Keratinocyte (primary cell): ENCODE data around the gene NCL. TPM values are rescaled to one million over a fixed set of nuclear protein-coding genes. Genes with fewer than 3 reads are reported as not detected.

Experiments
- DNase-seq: peaks from one replicate; pipeline ENCODE4 v3.0.0-alpha.2; 2011; ENCODE audit warnings: low read depth, missing footprints, low spot score
- FAIRE-seq: peaks from 2 replicates; lab custom pipeline; 2011; peaks lifted over from hg19 to GRCh38; lab: Jason Lieb, UNC
- H2AFZ ChIP-seq: 2 replicates; pipeline ENCODE4 v1.6.0; 2012; ENCODE audit warnings: low read length, control low read depth, inconsistent platforms; ENCODE audit not compliant: control insufficient read depth
- H3K27ac ChIP-seq: 2 replicates; pipeline ENCODE4 v1.5.1; 2011; ENCODE audit warnings: low read length; ENCODE audit not compliant: control insufficient read depth, insufficient read depth
- H3K27me3 ChIP-seq: 3 replicates; pipeline ENCODE4 v1.6.0; 2011; ENCODE audit warnings: low read length; ENCODE audit not compliant: control insufficient read depth, insufficient read depth; ENCODE audit errors: extremely low read depth
- H3K36me3 ChIP-seq, 2 experiments: 2 replicates in 1 of 2; 3 replicates in 1 of 2; pipeline ENCODE4 v1.5.1; 2011; ENCODE audit warnings: low read length in 2 of 2, mild to moderate bottlenecking in 1 of 2; ENCODE audit not compliant: control insufficient read depth in 2 of 2, insufficient read depth in 2 of 2; ENCODE audit errors: extremely low read depth in 1 of 2
- H3K4me1 ChIP-seq: 3 replicates; pipeline ENCODE4 v1.5.1; 2011; ENCODE audit warnings: low read length; ENCODE audit not compliant: control insufficient read depth, insufficient read depth; ENCODE audit errors: extremely low read depth
- H3K4me2 ChIP-seq: 3 replicates; pipeline ENCODE4 v1.6.0; 2011; ENCODE audit warnings: low read depth, low read length; ENCODE audit not compliant: control insufficient read depth, insufficient read depth; ENCODE audit errors: extremely low read depth
- H3K4me3 ChIP-seq, 3 experiments: fragments of 200-600 bp in 1 of 3; sonication (generic) in 1 of 3; 2 replicates in 2 of 3; 3 replicates in 1 of 3; pipeline ENCODE4 v1.5.1; 2011 to 2016; ENCODE audit warnings: low read length in 3 of 3, mild to moderate bottlenecking in 3 of 3, control low read depth in 2 of 3, inconsistent platforms in 1 of 3, low read depth in 1 of 3, mixed read lengths in 1 of 3, mixed run types in 1 of 3, moderate library complexity in 1 of 3; ENCODE audit not compliant: control insufficient read depth in 2 of 3, insufficient read depth in 2 of 3; ENCODE audit errors: extremely low read depth in 1 of 3
- H3K79me2 ChIP-seq: 2 replicates; pipeline ENCODE4 v1.6.0; 2012; ENCODE audit warnings: low read length; ENCODE audit not compliant: control insufficient read depth, insufficient read depth
- H3K9ac ChIP-seq: 3 replicates; pipeline ENCODE4 v1.6.0; 2011; ENCODE audit warnings: low read length; ENCODE audit not compliant: control insufficient read depth, insufficient read depth; ENCODE audit errors: extremely low read depth
- H3K9me1 ChIP-seq: 3 replicates; pipeline ENCODE4 v1.6.0; 2011; ENCODE audit warnings: low read length; ENCODE audit not compliant: control insufficient read depth, insufficient read depth; ENCODE audit errors: extremely low read depth
- H3K9me3 ChIP-seq: 2 replicates; pipeline ENCODE4 v1.5.1; 2012; ENCODE audit warnings: low read depth, low read length; ENCODE audit not compliant: control insufficient read depth
- H4K20me1 ChIP-seq: 3 replicates; pipeline ENCODE4 v1.6.0; 2011; ENCODE audit warnings: low read length; ENCODE audit not compliant: control insufficient read depth, insufficient read depth; ENCODE audit errors: extremely low read depth
- CTCF ChIP-seq, 3 experiments: IDR thresholded peaks in 1 of 3; conservative IDR thresholded peaks in 1 of 3; optimal IDR thresholded peaks in 1 of 3; 2 replicates in 2 of 3; 3 replicates in 1 of 3; pipeline versions ENCODE3 to v1.5.1; 2011; ENCODE audit warnings: low read length in 3 of 3, mild to moderate bottlenecking in 3 of 3, moderate library complexity in 2 of 3, control low read depth in 1 of 3, inconsistent platforms in 1 of 3; ENCODE audit not compliant: insufficient read depth in 2 of 3; ENCODE audit errors: extremely low read depth in 1 of 3
- EZH2 ChIP-seq: IDR thresholded peaks from one replicate; pipeline ENCODE4 v1.6.1; 2012; ENCODE audit warnings: inconsistent platforms, mild to moderate bottlenecking, low read length, moderate library complexity
- dilution Hi-C: fragments of 300-500 bp; cut with MboI; formaldehyde crosslinking; loops from one replicate; pipeline ENCODE4 v1.7.0; 2020; ENCODE audit warnings: low sequenced_read_pairs; ENCODE audit not compliant: extremely low pct_ligation_motif_present
- polyA plus RNA-seq, 5 experiments: library from polyadenylated mRNA; depleted of rRNA in 3 of 5; stranded (reverse) in 3 of 5; stranded (forward) in 1 of 5; unstranded in 1 of 5; fragments of >200 nt; gene quantifications; 1 replicate in 1 of 5; 2 replicates in 3 of 5; 3 replicates in 1 of 5; pipeline versions ENCODE4 v1.2.1 to v1.2.3, GENCODE V29; 2011 to 2012; ENCODE audit warnings: missing spikeins in 2 of 5, low read depth in 1 of 5, low replicate concordance in 1 of 5

NCL gene
- polyA plus RNA-seq, 1 donor (not counting 4 experiments of a cell fraction or from before 2014, with no cell fraction given): 247 TPM

DNA sequence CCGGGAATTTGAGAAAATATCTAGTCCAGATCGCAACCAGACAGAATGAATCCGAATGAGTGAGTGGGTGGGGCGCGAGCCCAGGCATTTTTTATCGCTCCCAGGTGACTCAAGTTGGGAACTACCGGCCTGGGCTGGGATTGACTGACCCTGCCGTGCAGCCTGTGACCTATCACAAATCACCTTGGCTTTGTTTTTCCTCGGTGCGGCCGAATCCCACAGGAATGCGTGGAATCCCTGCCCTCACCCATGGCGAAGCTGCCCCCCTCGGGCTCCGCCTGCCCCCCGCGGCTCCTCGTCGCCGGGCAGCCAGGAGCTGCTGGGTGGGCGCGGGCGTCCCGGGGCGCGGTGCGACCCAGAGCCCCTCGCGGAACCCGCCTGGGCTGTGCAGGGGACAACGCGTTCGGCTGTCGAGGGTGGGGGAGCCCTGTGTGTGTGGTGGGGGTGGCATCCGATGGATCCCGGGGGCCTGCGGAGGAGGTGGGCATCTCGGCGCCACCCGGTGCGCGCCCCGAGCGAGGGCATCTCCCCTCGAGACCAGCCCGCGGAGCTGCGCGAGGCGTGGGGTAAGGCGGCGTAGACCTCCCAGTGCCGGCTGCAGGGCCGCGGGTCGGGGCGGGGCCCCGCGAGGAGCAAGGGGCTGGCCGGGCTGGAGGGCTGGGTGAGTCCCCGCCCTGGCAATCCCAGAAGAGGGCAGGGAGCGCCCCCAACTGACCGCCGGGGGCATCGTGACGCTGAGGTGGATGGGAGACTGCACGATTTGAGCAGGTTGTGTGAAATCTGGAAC lies 52.3 kb downstream of the NCL start:
- dilution Hi-C loops: no loop called here
- Histone ChIP-seq H3K36me3 (no peaks in the 10 kb centered on the region), H3K27ac (peak overlapping the region; percentile 34), H3K4me3 (peak overlapping the region; percentile 52 to 78 (median 69)), H3K4me2 (peak overlapping the region; percentile 89), H3K9ac (peak overlapping the region; percentile 79), H3K79me2 (no peaks in the 10 kb centered on the region), H3K9me1 (no peaks in the 10 kb centered on the region), H3K4me1 (no peaks in the 10 kb centered on the region), H3K27me3 (no peaks in the 10 kb centered on the region), H3K9me3 (no peaks in the 10 kb centered on the region), H2AFZ (peak overlapping the region; percentile 91), H4K20me1 (no peaks in the 10 kb centered on the region)
- no peak for TF ChIP-seq EZH2
- TF ChIP-seq CTCF (optimal IDR thresholded peaks at IDR 0.05 in 1 of 3, IDR thresholded peaks at IDR 0.05 in 1 of 3, conservative IDR thresholded peaks at IDR 0.05 in 1 of 3; ENCODE audit: extremely low read depth in 1 of 3, insufficient read depth in 2 of 3, low read length in 3 of 3): peak; percentile 82 to 96 (median 91)
- DNase-seq: peak; percentile 21
- FAIRE-seq: peak; percentile 73

- Histone ChIP-seq H4K20me1 (no peaks in the 10 kb centered on the region), H3K4me3 (no peak overlapping the region), H3K27ac (no peak overlapping the region), H3K4me1 (no peaks in the 10 kb centered on the region), H2AFZ (no peak overlapping the region), H3K9me3 (no peaks in the 10 kb centered on the region), H3K36me3 (no peaks in the 10 kb centered on the region), H3K79me2 (no peaks in the 10 kb centered on the region), H3K9me1 (no peaks in the 10 kb centered on the region), H3K27me3 (no peaks in the 10 kb centered on the region), H3K9ac (no peak overlapping the region), H3K4me2 (peak overlapping the region; percentile 89)
- no peak for DNase-seq
- no peak for FAIRE-seq
- dilution Hi-C loops: no loop called here
- TF ChIP-seq CTCF (optimal IDR thresholded peaks at IDR 0.05 in 1 of 3, IDR thresholded peaks at IDR 0.05 in 1 of 3, conservative IDR thresholded peaks at IDR 0.05 in 1 of 3; ENCODE audit: extremely low read depth in 1 of 3, insufficient read depth in 2 of 3, low read length in 3 of 3): no peak
- no peak for TF ChIP-seq EZH2
Observed at GRCh38 chr2:231411237-231411636, 53.0 kb downstream of the NCL start.
